Measurements from ENCODE around the gene TMEM191C. TPM values are rescaled to one million over a fixed set of nuclear protein-coding genes. Genes with fewer than 3 reads are reported as not detected.

The TMEM191C gene
- total and polyA plus RNA-seq, 2 of the 4 experiments (the other 2 are of a cell fraction) = 0.36 to 0.75 TPM

GRCh38 chr22:21450858-21451353 is 16.3 kb upstream of the TMEM191C start:
- H3K4me3 ChIP-seq (ENCODE audit: insufficient read depth, low read depth, low read length) = no peak overlapping the region
- H3K4me2 ChIP-seq (ENCODE audit: low read depth, low read length) = no peak overlapping the region
- H3K9me3 ChIP-seq (ENCODE audit: control insufficient read depth, insufficient read depth, low read length) = no peaks in the 10 kb centered on the region
- H2BK5ac ChIP-seq (ENCODE audit: low read depth, low read length, poor library complexity, severe bottlenecking) = no peak overlapping the region
- no peak overlapping the region for H2AFZ ChIP-seq (replicated peaks; ENCODE audit: low read length, poor library complexity)
- ATAC-seq (ENCODE audit: low read depth) (no peak), DNase-seq (no peak)
- TF ChIP-seq CHD1 (IDR thresholded peaks at IDR 0.05; ENCODE audit: low read depth, low read length) = no peak
- TF ChIP-seq CTCF (conservative IDR thresholded peaks at IDR 0.05; ENCODE audit: low read depth, low read length) = no peak
- TF ChIP-seq RCOR1 (IDR thresholded peaks at IDR 0.05; ENCODE audit: insufficient replicate concordance, low read length) = no peak
- no peak for TF ChIP-seq USF2 (IDR thresholded peaks at IDR 0.05; ENCODE audit: low read depth, low read length)
- no peak for TF ChIP-seq MAZ (IDR thresholded peaks at IDR 0.05; ENCODE audit: borderline replicate concordance, low read depth, low read length)
- no peak for TF ChIP-seq POLR2A (IDR thresholded peaks at IDR 0.05; ENCODE audit: low read depth, low read length)
- TF ChIP-seq MAFK (IDR thresholded peaks at IDR 0.05; ENCODE audit: low read depth, low read length) = no peak
- TF ChIP-seq RFX5 (IDR thresholded peaks at IDR 0.05; ENCODE audit: low read depth, low read length) = no peak
- TF ChIP-seq RAD21 (IDR thresholded peaks at IDR 0.05; ENCODE audit: low read length) = no peak
- no peak for TF ChIP-seq SMC3 (IDR thresholded peaks at IDR 0.05; ENCODE audit: low read depth, low read length)
- no peak for TF ChIP-seq MXI1 (IDR thresholded peaks at IDR 0.05; ENCODE audit: borderline replicate concordance, low read depth, low read length)
- no peak for TF ChIP-seq CEBPB (IDR thresholded peaks at IDR 0.05; ENCODE audit: low read depth, low read length)
- no peak overlapping the region for H3K14ac ChIP-seq (replicated peaks; ENCODE audit: low read depth, low read length)
- no peak overlapping the region for H2BK15ac ChIP-seq (ENCODE audit: low read depth, low read length)
- ChIA-PET CTCF (no interaction called here), POLR2A (ENCODE audit: unreplicated experiment) (no interaction called here)
- H3K36me3 ChIP-seq (ENCODE audit: control insufficient read depth, insufficient read depth, low read length) = peaks cover 17% of the 10 kb centered on the region
- no peak overlapping the region for H4K5ac ChIP-seq (ENCODE audit: low read depth, low read length)
- no peak overlapping the region for H2BK120ac ChIP-seq (ENCODE audit: low read depth, low read length)
- H3K9me1 ChIP-seq (ENCODE audit: insufficient read depth, low read length) = 0 out of 2 replicates have a peak, but pooled peaks cover 10% of the 10 kb centered on the region
- H3K23ac ChIP-seq (ENCODE audit: low read depth, low read length) = no peak overlapping the region
- H3K56ac ChIP-seq (ENCODE audit: extremely low read depth, insufficient read depth, low read length) = no peak overlapping the region
- H3K4ac ChIP-seq (ENCODE audit: low read depth, low read length) = no peak overlapping the region
- H3K79me1 ChIP-seq (ENCODE audit: low read depth in 1 of 2, low read length in 2 of 2) = peaks cover 4 to 14% of the 10 kb centered on the region in 2 experiments; a peak in 3 of 4 replicates
- H3K9ac ChIP-seq (ENCODE audit: low read depth, low read length) = no peak overlapping the region
- no peak overlapping the region for H2AK9ac ChIP-seq (replicated peaks; ENCODE audit: low read depth, low read length, poor library complexity)
- dilution Hi-C loops (cut with HindIII; ENCODE audit: low sequenced_read_pairs, unreplicated experiment) = no loop called here
- no peak overlapping the region for H2AK5ac ChIP-seq (ENCODE audit: low read depth, low read length)
- H3K27me3 ChIP-seq (ENCODE audit: control insufficient read depth, insufficient read depth, low read length) = no peaks in the 10 kb centered on the region
- no peaks in the 10 kb centered on the region; the same call in 1 of the 2 replicates for H3K4me1 ChIP-seq (ENCODE audit: control insufficient read depth, insufficient read depth, low read length)
- H2BK20ac ChIP-seq (ENCODE audit: low read depth, low read length) = no peak overlapping the region
- H4K8ac ChIP-seq (ENCODE audit: low read depth in 2 of 2, low read length in 2 of 2) = no peak overlapping the region
- in situ Hi-C loops (cut with MboI; ENCODE audit: low sequenced_read_pairs) = no loop called here
- BruUV-seq (replicated peaks) = no TSS peak
- H3K18ac ChIP-seq (ENCODE audit: low read depth, low read length) = no peak overlapping the region
- H4K91ac ChIP-seq (ENCODE audit: insufficient read depth, low read depth, low read length) = no peak overlapping the region
- H4K20me1 ChIP-seq (ENCODE audit: insufficient read depth, low read length) = peaks cover 22% of the 10 kb centered on the region; the same call in 1 of the 2 replicates
- H3K27ac ChIP-seq (ENCODE audit: insufficient read depth, low read length) = no peak overlapping the region
- 20% methylated on average over 1 of the region's 9 CpGs; no CpG with 5 or more reads in 1 of the 2 experiments for WGBS, 2 experiments (ENCODE audit: extremely low coverage in 2 of 2, insufficient read length in 1 of 2)
- intact Hi-C loops (cut with micrococcal nuclease) = no loop called here
